Esophagus muscularis mucosa (tissue), 3 donors: ENCODE results near the gene TMEM132A.

ENCODE experiments used
- CTCF ChIP-seq, 3 experiments: fragments of 200-600 bp in 2 of 3; fragments of 450-650 bp in 1 of 3; sonication (generic) in 2 of 3; IDR thresholded peaks; one replicate each; pipeline ENCODE4 v1.5.1; 2017 to 2019; ENCODE audit warnings: antibody characterized with exemption in 3 of 3, mild to moderate bottlenecking in 2 of 3, moderate library complexity in 1 of 3
- POLR2AphosphoS5 ChIP-seq, 2 donors: sonication (generic); formaldehyde crosslinking; IDR thresholded peaks; one replicate each; pipeline ENCODE4 v1.6.1; 2017; ENCODE audit warnings: antibody characterized with exemption in 2 of 2

- TF ChIP-seq POLR2AphosphoS5 (IDR thresholded peaks at IDR 0.05) (no peak), CTCF (IDR thresholded peaks at IDR 0.05) (peak; percentile 81 to 90 (median 82))
These were observed 46.1 kb downstream of the TMEM132A start for GRCh38 chr11:60970369-60970774.
